ENCODE results near the gene AKAP6.

AKAP6 gene

GRCh38 chr14:32546246-32546645 lies 217.1 kb downstream of the AKAP6 start:
- WGBS, result 89% methylated on average over 2 of the region's 2 CpGs
- Histone ChIP-seq H3K36me3 (ENCODE audit: insufficient read depth, low read length) (no peaks in the 10 kb centered on the region), H3K9ac (ENCODE audit: low read depth, low read length) (no peak overlapping the region), H3K27me3 (ENCODE audit: insufficient read depth, low read length) (no peaks in the 10 kb centered on the region), H3K4me3 (ENCODE audit: low read length) (no peak overlapping the region), H3K9me3 (ENCODE audit: insufficient read depth, low read depth, low read length) (no peaks in the 10 kb centered on the region), H3K4me1 (ENCODE audit: insufficient read depth, low read length) (no peaks in the 10 kb centered on the region), H3K27ac (ENCODE audit: low read depth, low read length) (no peak overlapping the region)

GRCh38 chr14:32552766-32553165 lies 223.7 kb downstream of the AKAP6 start:
- Histone ChIP-seq H3K36me3 (ENCODE audit: insufficient read depth, low read length) (no peaks in the 10 kb centered on the region), H3K9ac (ENCODE audit: low read depth, low read length) (no peak overlapping the region), H3K27ac (ENCODE audit: low read depth, low read length) (no peak overlapping the region), H3K4me1 (ENCODE audit: insufficient read depth, low read length) (no peaks in the 10 kb centered on the region), H3K27me3 (ENCODE audit: insufficient read depth, low read length) (no peaks in the 10 kb centered on the region), H3K9me3 (ENCODE audit: insufficient read depth, low read depth, low read length) (no peaks in the 10 kb centered on the region), H3K4me3 (ENCODE audit: low read length) (no peak overlapping the region)

GRCh38 chr14:32559048-32559447 lies 229.9 kb downstream of the AKAP6 start:
- Histone ChIP-seq H3K27ac (ENCODE audit: low read depth, low read length) (no peak overlapping the region), H3K27me3 (ENCODE audit: insufficient read depth, low read length) (no peaks in the 10 kb centered on the region), H3K4me3 (ENCODE audit: low read length) (no peak overlapping the region), H3K36me3 (ENCODE audit: insufficient read depth, low read length) (no peaks in the 10 kb centered on the region), H3K9me3 (ENCODE audit: insufficient read depth, low read depth, low read length) (no peaks in the 10 kb centered on the region), H3K4me1 (ENCODE audit: insufficient read depth, low read length) (peaks cover 8% of the 10 kb centered on the region), H3K9ac (ENCODE audit: low read depth, low read length) (no peak overlapping the region)
- WGBS, result 100% methylated on average over 1 of the region's 1 CpG

GRCh38 chr14:32559590-32559989 lies 230.5 kb downstream of the AKAP6 start:
- Histone ChIP-seq H3K4me1 (ENCODE audit: insufficient read depth, low read length) (peaks cover 8% of the 10 kb centered on the region), H3K27ac (ENCODE audit: low read depth, low read length) (no peak overlapping the region), H3K36me3 (ENCODE audit: insufficient read depth, low read length) (no peaks in the 10 kb centered on the region), H3K27me3 (ENCODE audit: insufficient read depth, low read length) (no peaks in the 10 kb centered on the region), H3K9ac (ENCODE audit: low read depth, low read length) (no peak overlapping the region), H3K4me3 (ENCODE audit: low read length) (no peak overlapping the region), H3K9me3 (ENCODE audit: insufficient read depth, low read depth, low read length) (no peaks in the 10 kb centered on the region)
- WGBS, result 100% methylated on average over 1 of the region's 1 CpG

GRCh38 chr14:32560209-32560857 lies 231.2 kb downstream of the AKAP6 start:
- 26% methylated on average over 6 of the region's 9 CpGs for WGBS
- Histone ChIP-seq H3K4me3 (ENCODE audit: low read length) (no peak overlapping the region), H3K27me3 (ENCODE audit: insufficient read depth, low read length) (no peaks in the 10 kb centered on the region), H3K4me1 (ENCODE audit: insufficient read depth, low read length) (peaks cover 8% of the 10 kb centered on the region), H3K27ac (ENCODE audit: low read depth, low read length) (no peak overlapping the region), H3K36me3 (ENCODE audit: insufficient read depth, low read length) (no peaks in the 10 kb centered on the region), H3K9ac (ENCODE audit: low read depth, low read length) (no peak overlapping the region), H3K9me3 (ENCODE audit: insufficient read depth, low read depth, low read length) (no peaks in the 10 kb centered on the region)

- 62% methylated on average over 1 of the region's 1 CpG for WGBS
- H3K27ac ChIP-seq (ENCODE audit: low read depth, low read length), result no peak overlapping the region
These were observed 232.4 kb downstream of the AKAP6 start for GRCh38 chr14:32561520-32561919.

GRCh38 chr14:32564596-32564995 lies 235.5 kb downstream of the AKAP6 start:
- Histone ChIP-seq H3K36me3 (ENCODE audit: insufficient read depth, low read length) (no peaks in the 10 kb centered on the region), H3K27me3 (ENCODE audit: insufficient read depth, low read length) (no peaks in the 10 kb centered on the region), H3K4me1 (ENCODE audit: insufficient read depth, low read length) (peaks cover 6% of the 10 kb centered on the region), H3K9ac (ENCODE audit: low read depth, low read length) (no peak overlapping the region), H3K9me3 (ENCODE audit: insufficient read depth, low read depth, low read length) (no peaks in the 10 kb centered on the region), H3K4me3 (ENCODE audit: low read length) (no peak overlapping the region), H3K27ac (ENCODE audit: low read depth, low read length) (no peak overlapping the region)

More at GRCh38 chr14:32561520-32561919, 232.4 kb downstream of the AKAP6 start:
- no peak overlapping the region for H3K4me3 ChIP-seq (ENCODE audit: low read length)
- no peak overlapping the region for H3K9ac ChIP-seq (ENCODE audit: low read depth, low read length)
- peaks cover 8% of the 10 kb centered on the region for H3K4me1 ChIP-seq (ENCODE audit: insufficient read depth, low read length)
- H3K27me3 ChIP-seq (ENCODE audit: insufficient read depth, low read length), result no peaks in the 10 kb centered on the region
- no peaks in the 10 kb centered on the region for H3K36me3 ChIP-seq (ENCODE audit: insufficient read depth, low read length)
- no peaks in the 10 kb centered on the region for H3K9me3 ChIP-seq (ENCODE audit: insufficient read depth, low read depth, low read length)

DNA sequence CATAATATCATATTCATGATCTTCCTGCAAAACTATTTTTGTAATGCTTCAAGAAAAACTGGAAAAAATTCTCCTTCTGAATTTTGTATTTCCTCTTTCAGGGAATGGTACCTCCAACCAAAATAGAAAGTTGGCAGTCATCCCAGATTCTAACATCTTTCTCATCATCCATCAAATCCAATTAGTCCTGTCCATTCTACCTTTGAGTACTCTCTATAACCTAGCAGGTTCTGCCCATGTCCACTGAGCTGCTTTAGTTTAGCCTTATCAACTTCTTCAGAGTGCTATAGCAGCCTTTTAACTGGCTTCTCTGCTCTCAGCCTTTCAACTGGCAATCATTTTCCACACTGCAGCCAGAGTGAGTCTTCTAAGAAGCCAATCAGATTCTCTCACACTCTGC lies 236.2 kb downstream of the AKAP6 start:
- no peaks in the 10 kb centered on the region for H3K27me3 ChIP-seq (ENCODE audit: insufficient read depth, low read length)
- H3K9me3 ChIP-seq (ENCODE audit: insufficient read depth, low read depth, low read length), result no peaks in the 10 kb centered on the region
- no peak overlapping the region for H3K27ac ChIP-seq (ENCODE audit: low read depth, low read length)
- H3K9ac ChIP-seq (ENCODE audit: low read depth, low read length), result no peak overlapping the region
- no peaks in the 10 kb centered on the region for H3K4me1 ChIP-seq (ENCODE audit: insufficient read depth, low read length)
- no peaks in the 10 kb centered on the region for H3K36me3 ChIP-seq (ENCODE audit: insufficient read depth, low read length)
- no peak overlapping the region for H3K4me3 ChIP-seq (ENCODE audit: low read length)

- no peaks in the 10 kb centered on the region for H3K27me3 ChIP-seq (ENCODE audit: insufficient read depth, low read length)
- no peak overlapping the region for H3K27ac ChIP-seq (ENCODE audit: low read depth, low read length)
- no peak overlapping the region for H3K4me3 ChIP-seq (ENCODE audit: low read length)
- H3K4me1 ChIP-seq (ENCODE audit: insufficient read depth, low read length), result peaks cover under 1% of the 10 kb centered on the region; the same call in 1 of the 2 replicates
- no peak overlapping the region for H3K9ac ChIP-seq (ENCODE audit: low read depth, low read length)
- no peaks in the 10 kb centered on the region for H3K9me3 ChIP-seq (ENCODE audit: insufficient read depth, low read depth, low read length)
- H3K36me3 ChIP-seq (ENCODE audit: insufficient read depth, low read length), result no peaks in the 10 kb centered on the region
These were observed 238.7 kb downstream of the AKAP6 start for GRCh38 chr14:32567543-32568384.

DNA sequence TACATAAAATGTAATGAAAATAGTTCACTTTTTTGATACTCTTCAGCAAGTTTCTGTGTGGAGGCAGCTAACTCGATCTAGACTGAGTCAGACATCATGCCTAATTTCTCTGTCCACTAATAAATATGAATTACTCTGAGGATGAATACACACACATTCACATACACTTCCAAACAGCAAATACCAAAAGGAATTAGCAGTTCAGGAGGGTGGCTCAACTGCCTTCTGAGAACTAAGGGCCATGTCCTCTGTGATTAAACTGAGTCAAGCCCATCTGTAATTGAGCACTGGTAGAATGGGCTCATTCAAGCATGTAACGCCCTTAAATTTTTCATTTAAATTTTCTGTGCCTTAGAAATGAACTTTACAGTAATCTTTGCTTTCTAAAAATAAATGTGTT lies 242.5 kb downstream of the AKAP6 start:
- Histone ChIP-seq H3K36me3 (ENCODE audit: insufficient read depth, low read length) (no peaks in the 10 kb centered on the region), H3K27me3 (ENCODE audit: insufficient read depth, low read length) (no peaks in the 10 kb centered on the region; the same call in 1 of the 2 replicates), H3K4me1 (ENCODE audit: insufficient read depth, low read length) (peaks cover 5% of the 10 kb centered on the region; the same call in 1 of the 2 replicates), H3K9ac (ENCODE audit: low read depth, low read length) (no peak overlapping the region), H3K27ac (ENCODE audit: low read depth, low read length) (no peak overlapping the region), H3K4me3 (ENCODE audit: low read length) (no peak overlapping the region), H3K9me3 (ENCODE audit: insufficient read depth, low read depth, low read length) (no peaks in the 10 kb centered on the region)
- 95% methylated on average over 2 of the region's 2 CpGs for WGBS

DNA sequence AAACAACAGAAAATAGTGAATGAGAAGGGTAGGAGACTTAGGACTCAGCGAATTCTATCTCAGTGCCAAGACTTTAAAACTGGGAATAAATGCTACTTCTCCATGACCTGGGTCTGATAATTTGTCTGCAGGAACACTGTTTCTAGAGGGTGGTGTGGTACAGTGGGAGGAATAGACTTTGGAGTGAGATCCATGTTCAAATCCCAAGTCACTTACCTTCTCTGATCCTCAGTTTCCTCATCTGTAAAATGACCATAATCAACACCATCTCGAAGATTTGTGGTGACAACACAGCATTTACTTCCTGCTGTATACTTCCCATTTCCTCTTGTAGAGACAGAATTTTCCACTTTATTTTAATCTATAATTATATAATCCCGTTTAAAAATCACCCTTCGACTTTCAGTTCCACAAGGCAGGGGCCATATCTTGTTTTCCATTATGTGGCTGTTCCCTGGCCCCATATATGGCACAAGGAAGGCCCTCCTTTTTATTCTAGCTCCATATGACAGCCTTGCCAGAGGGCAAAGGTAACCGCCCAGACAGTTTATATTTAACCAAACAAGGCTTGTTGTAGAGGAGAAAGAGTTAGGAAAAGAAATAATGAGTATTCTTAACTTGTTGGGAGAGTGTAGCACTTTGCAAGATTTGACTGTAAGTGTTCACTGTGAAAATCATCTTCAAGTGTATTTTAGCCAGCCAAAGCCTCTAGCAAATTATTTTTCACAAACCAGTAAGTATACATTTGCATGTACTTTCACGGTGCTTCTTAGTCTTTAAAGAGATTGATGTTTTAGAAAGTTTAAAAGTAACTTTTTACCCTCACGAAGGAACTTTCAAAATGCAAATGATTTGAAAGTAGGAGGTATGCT lies 243.1 kb downstream of the AKAP6 start:
- Histone ChIP-seq H3K9me3 (ENCODE audit: insufficient read depth, low read depth, low read length) (no peaks in the 10 kb centered on the region), H3K27me3 (ENCODE audit: insufficient read depth, low read length) (no peaks in the 10 kb centered on the region; the same call in 1 of the 2 replicates), H3K4me1 (ENCODE audit: insufficient read depth, low read length) (peaks cover 5% of the 10 kb centered on the region; the same call in 1 of the 2 replicates), H3K4me3 (ENCODE audit: low read length) (no peak overlapping the region), H3K36me3 (ENCODE audit: insufficient read depth, low read length) (no peaks in the 10 kb centered on the region), H3K9ac (ENCODE audit: low read depth, low read length) (no peak overlapping the region), H3K27ac (ENCODE audit: low read depth, low read length) (no peak overlapping the region)
- 71% methylated on average over 7 of the region's 7 CpGs for WGBS

Measured in HUES64 (cell line).